ENCODE measurements around the gene METRNL.

METRNL gene

DNA sequence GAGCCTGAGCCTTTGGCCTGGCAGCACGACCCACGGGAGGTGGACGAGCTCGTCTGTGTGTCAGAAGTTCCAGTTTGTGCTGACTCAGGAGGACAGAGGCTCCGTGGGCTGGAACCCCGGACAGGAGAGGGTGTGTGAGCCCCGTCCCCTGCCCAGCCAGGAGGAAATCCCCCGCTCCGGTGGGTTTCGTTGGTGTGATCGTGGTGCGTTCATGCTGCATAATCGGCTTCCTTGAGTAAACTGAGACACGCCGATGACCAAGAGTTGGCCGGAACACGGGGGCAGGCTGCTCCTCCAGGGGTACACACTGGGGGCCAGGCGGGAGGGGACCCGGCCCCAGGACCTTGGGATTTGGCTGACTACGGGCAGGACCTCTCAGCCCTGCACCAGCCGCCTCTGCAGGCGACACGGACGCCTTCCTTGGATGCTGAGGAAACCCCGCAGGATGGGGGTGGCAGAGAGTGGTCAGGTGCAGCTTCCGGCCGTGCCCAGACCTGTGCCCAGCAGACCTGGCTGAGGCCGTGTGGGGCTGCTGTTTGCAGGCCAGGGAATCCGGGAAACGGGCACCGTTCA lies 8.5 kb downstream of the METRNL start:
- H3K4me1 ChIP-seq (ENCODE audit: control insufficient read depth, insufficient read depth, low read length) = peaks cover 10% of the 10 kb centered on the region
- H3K4me3 ChIP-seq (ENCODE audit: low read length) = no peak overlapping the region
- H3K36me3 ChIP-seq (ENCODE audit: control insufficient read depth, insufficient read depth, low read length) = peaks cover 5% of the 10 kb centered on the region
- H3K27me3 ChIP-seq (ENCODE audit: control insufficient read depth, insufficient read depth, low read length) = no peaks in the 10 kb centered on the region
- no peak overlapping the region for H3K9ac ChIP-seq (ENCODE audit: low read length)
- H3K27ac ChIP-seq (ENCODE audit: low read depth, low read length) = no peak overlapping the region

DNA sequence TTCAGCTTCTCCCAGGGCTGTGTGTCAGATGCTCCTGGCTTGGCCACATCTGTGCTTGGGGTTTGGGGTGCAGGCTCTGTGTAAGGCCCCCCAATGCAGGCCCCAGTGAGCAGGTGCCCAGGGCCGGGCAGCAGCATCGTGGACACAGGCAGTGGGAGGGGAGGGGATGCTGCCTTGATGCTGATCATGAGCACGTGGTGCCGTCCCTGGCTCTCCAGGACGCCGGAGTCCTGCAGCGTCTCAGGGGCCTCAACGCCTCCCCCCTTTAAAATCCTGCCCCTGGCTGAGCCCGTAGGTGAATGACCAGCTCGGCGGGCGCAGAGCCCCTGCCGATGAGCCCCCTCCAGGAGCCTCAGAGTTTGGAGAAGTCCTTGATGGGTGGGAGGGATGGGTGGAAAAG lies 9.0 kb downstream of the METRNL start:
- Histone ChIP-seq H3K4me1 (ENCODE audit: control insufficient read depth, insufficient read depth, low read length) (peaks cover 7% of the 10 kb centered on the region), H3K27me3 (ENCODE audit: control insufficient read depth, insufficient read depth, low read length) (no peaks in the 10 kb centered on the region), H3K36me3 (ENCODE audit: control insufficient read depth, insufficient read depth, low read length) (peaks cover 5% of the 10 kb centered on the region), H3K4me3 (ENCODE audit: low read length) (no peak overlapping the region), H3K9ac (ENCODE audit: low read length) (no peak overlapping the region), H3K27ac (ENCODE audit: low read depth, low read length) (no peak overlapping the region)

DNA sequence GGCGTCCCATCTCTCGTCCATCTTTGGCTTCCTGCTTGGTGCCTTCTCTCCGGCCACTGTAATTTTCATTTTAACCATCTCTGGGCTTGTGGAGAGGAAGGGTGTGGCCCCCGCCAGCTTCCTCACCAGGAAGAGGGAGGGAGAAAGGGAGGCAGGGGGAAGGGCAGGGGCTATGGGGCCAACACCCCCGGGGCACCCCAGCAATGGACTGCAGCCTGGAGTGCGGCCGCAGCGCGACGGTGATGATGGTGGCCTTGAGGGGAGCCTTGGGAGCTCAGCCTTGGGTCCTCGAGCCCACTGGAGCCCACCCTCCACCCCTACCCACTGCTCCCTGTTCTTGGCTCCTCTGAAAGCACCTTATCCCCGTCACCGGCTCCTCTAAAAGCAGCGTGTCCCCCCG lies 9.5 kb downstream of the METRNL start:
- Histone ChIP-seq H3K36me3 (ENCODE audit: control insufficient read depth, insufficient read depth, low read length) (peaks cover 5% of the 10 kb centered on the region), H3K27me3 (ENCODE audit: control insufficient read depth, insufficient read depth, low read length) (no peaks in the 10 kb centered on the region), H3K9ac (ENCODE audit: low read length) (no peak overlapping the region), H3K4me3 (ENCODE audit: low read length) (no peak overlapping the region), H3K4me1 (ENCODE audit: control insufficient read depth, insufficient read depth, low read length) (peaks cover 2% of the 10 kb centered on the region), H3K27ac (ENCODE audit: low read depth, low read length) (no peak overlapping the region)

DNA sequence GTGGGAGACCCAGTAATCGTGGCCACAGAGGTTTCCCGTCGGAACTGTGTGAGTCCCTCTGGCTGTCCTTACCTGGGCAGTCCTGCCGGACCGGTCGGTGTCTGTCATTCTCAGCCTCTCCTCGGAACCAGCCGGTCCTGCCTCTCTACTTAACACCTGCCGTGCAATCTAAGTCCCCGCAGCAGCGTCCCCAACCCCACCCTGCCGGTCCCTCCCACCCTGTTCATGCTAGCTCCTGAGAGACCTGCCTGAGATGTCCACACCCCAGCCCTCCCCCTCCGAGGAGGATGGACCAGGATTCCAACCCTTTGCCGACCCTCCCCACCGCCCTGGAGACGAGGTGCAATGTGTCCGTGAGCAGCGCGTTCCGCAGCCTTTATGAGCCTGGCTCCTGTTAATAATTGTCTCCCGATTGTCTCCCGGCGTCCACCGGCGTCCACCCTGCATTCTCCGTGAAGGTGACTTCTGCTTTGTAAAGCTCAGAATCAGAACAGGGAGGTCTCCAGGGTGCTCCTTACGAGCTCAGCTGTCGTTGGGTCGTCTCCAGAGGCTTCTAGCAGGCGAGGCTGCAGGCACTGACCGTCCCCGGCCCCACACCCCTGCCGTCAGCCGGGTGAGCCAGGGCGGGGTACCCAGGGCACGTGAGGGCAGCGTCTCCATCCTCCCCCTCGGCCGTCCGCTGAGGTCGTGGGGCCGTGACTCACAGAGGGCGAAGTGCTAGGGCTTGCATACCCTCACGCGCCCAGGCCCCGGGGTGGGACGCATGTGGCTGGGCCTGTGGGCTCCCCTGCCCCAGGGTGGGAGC lies 10.1 kb downstream of the METRNL start:
- Histone ChIP-seq H3K27ac (ENCODE audit: low read depth, low read length) (no peak overlapping the region), H3K9ac (ENCODE audit: low read length) (no peak overlapping the region), H3K27me3 (ENCODE audit: control insufficient read depth, insufficient read depth, low read length) (no peaks in the 10 kb centered on the region), H3K4me3 (ENCODE audit: low read length) (no peak overlapping the region), H3K4me1 (ENCODE audit: control insufficient read depth, insufficient read depth, low read length) (no peaks in the 10 kb centered on the region), H3K36me3 (ENCODE audit: control insufficient read depth, insufficient read depth, low read length) (peaks cover 10% of the 10 kb centered on the region)

DNA sequence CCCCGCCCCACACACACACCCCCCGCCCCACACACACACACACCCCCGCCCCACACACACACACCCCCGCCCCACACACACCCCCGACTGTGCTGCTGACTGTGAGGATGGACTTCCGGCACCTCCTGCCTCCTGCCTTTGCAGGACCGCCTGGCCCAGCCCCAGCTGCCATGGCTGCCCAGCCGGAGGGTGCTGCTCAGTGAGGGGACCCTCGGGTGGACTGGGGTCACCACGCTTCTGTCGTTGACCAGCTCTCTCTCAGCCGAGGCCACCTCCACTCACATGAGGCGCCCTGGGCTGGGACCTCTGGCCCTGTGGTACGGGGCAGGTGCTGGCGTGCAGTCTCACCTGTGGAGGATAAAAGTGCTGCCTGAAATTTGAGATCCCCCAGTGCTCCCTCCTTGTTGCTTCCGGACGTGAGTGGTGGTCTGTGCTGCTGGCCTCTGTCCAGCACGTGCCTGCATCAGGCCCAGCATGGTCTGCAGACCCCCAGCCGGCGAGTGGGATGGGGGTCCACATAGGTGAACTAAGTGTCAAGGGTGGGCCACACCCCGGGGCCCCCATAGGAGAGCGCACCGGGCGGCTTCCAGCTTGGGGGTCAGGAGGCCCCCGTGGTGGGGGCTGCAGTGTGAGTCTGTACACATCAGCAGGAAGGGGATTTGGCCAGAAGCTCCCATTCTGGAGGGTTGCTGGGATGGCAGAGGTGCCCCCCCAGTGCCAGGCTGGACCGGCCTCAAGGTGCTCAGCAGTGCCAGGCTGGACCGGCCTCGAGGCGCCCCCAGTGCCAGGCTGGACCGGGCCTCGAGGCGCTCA lies 11.2 kb downstream of the METRNL start:
- no peak overlapping the region for H3K9ac ChIP-seq (ENCODE audit: low read length)
- peaks cover 12% of the 10 kb centered on the region for H3K36me3 ChIP-seq (ENCODE audit: control insufficient read depth, insufficient read depth, low read length)
- H3K27ac ChIP-seq (ENCODE audit: low read depth, low read length) = no peak overlapping the region
- no peaks in the 10 kb centered on the region for H3K4me1 ChIP-seq (ENCODE audit: control insufficient read depth, insufficient read depth, low read length)
- H3K4me3 ChIP-seq (ENCODE audit: low read length) = peak overlapping the region; percentile 41
- H3K27me3 ChIP-seq (ENCODE audit: control insufficient read depth, insufficient read depth, low read length) = no peaks in the 10 kb centered on the region

DNA sequence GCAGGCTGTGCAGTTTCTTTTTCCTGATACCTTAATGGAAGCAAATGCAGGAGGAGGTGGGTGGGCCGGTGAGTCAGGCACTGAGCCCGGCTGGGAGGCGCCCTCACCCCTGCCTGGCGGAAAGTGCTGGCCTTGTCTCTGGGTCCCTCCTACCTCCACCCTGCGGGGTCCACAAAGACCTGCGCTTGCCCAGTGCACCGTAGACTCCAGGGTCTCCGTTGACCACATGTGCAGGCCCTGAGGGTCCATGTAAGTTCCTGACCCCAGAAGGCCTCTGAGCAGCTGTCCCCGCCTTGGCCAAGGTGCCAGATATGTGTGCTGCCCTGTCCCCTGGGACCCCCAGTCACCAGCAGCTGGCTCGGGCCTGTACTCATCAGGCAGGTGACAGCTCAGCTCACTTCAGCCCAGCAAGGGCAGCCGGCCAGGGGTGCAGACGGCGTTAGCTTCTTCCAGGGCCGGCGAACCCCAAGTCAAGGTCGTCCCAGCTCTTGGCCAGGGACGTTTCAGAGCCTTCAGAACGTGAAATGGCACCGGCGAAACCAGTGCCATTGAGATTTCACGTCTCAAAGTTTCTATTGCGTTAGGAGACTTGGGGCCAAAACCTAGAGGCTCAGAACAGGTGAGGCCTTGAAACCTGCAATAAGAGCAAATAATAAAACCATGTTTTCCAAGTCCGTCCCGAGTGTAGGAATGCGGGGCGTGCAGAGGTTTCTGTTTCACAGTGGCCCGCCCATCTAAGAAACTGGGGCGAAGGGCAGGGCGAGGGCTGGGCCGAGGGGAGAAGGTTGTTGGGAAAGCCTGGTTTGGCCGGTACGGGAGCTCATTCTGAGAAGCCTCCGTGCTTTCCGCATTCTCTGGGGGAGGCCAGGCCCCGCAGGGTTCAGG lies 12.1 kb downstream of the METRNL start:
- Histone ChIP-seq H3K9ac (ENCODE audit: low read length) (peak overlapping the region; percentile 45), H3K4me3 (ENCODE audit: low read length) (peak overlapping the region; percentile 34), H3K27me3 (ENCODE audit: control insufficient read depth, insufficient read depth, low read length) (no peaks in the 10 kb centered on the region), H3K27ac (ENCODE audit: low read depth, low read length) (no peak overlapping the region), H3K4me1 (ENCODE audit: control insufficient read depth, insufficient read depth, low read length) (no peaks in the 10 kb centered on the region), H3K36me3 (ENCODE audit: control insufficient read depth, insufficient read depth, low read length) (peaks cover 18% of the 10 kb centered on the region)

DNA sequence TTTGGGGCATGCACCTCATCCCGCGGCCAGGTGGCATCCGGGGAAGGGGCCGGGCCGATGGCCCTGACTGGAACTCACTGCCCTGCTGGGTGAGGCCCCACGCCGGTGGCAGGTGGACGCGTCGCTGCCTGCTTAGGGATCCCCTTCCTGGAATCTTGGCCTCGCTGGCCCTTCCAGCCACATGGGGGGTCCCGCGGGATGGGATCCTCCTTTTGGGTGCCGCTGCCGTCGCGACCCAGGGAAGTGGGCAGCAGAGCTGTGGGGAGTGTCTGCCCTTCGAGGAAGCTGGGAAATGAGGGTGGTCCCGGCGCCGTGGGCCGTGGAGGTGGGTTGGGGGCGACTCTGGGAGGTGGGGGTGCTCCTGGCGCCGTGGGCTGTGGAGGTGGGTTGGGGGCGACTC lies 12.8 kb downstream of the METRNL start:
- Histone ChIP-seq H3K4me1 (ENCODE audit: control insufficient read depth, insufficient read depth, low read length) (no peaks in the 10 kb centered on the region), H3K9ac (ENCODE audit: low read length) (no peak overlapping the region), H3K4me3 (ENCODE audit: low read length) (no peak overlapping the region), H3K27me3 (ENCODE audit: control insufficient read depth, insufficient read depth, low read length) (no peaks in the 10 kb centered on the region), H3K36me3 (ENCODE audit: control insufficient read depth, insufficient read depth, low read length) (peaks cover 18% of the 10 kb centered on the region), H3K27ac (ENCODE audit: low read depth, low read length) (no peak overlapping the region)

DNA sequence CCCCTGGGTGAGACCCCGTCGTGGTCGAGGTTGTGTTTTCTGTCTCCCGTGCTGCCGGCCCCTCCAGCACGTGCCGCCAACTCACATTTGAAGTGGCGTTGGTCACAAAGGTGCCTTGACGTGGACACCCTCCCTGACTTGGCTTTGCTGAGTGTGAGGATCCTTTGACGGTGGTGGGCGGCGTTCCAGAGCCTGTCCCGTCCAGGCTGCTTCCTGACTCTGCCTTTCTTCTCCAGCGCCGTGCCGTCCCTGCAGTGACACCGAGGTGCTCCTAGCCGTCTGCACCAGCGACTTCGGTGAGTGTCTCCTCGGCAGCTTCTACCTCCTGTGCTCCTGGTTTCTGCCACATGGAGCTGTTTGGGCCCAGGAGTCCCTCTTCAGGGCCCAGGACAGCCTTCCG lies 13.5 kb downstream of the METRNL start:
- Histone ChIP-seq H3K4me3 (ENCODE audit: low read length) (no peak overlapping the region), H3K27ac (ENCODE audit: low read depth, low read length) (no peak overlapping the region), H3K27me3 (ENCODE audit: control insufficient read depth, insufficient read depth, low read length) (no peaks in the 10 kb centered on the region), H3K9ac (ENCODE audit: low read length) (no peak overlapping the region), H3K36me3 (ENCODE audit: control insufficient read depth, insufficient read depth, low read length) (peaks cover 18% of the 10 kb centered on the region), H3K4me1 (ENCODE audit: control insufficient read depth, insufficient read depth, low read length) (no peaks in the 10 kb centered on the region)

DNA sequence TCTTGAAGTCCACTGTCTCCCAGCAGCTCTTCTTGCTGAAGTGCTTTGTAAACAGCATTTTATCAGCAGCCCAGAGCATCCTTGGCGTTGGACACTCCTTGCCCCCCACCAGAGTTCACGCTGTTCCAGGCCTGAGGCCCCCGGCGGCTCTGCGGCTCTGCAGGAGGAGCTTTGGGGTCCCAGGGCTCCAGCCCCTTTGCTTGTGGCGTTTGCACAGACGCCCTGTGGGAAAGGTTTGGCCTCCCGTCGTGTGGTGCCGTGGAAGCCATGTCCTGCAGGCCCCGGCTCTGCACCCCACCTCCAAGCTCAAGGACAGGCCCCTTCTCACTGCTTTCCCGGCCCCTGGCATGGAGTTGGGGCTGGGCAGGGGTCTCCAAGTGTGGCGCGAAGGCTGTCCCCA lies 14.1 kb downstream of the METRNL start:
- Histone ChIP-seq H3K4me3 (ENCODE audit: low read length) (no peak overlapping the region), H3K27ac (ENCODE audit: low read depth, low read length) (no peak overlapping the region), H3K9ac (ENCODE audit: low read length) (no peak overlapping the region), H3K4me1 (ENCODE audit: control insufficient read depth, insufficient read depth, low read length) (no peaks in the 10 kb centered on the region), H3K27me3 (ENCODE audit: control insufficient read depth, insufficient read depth, low read length) (no peaks in the 10 kb centered on the region), H3K36me3 (ENCODE audit: control insufficient read depth, insufficient read depth, low read length) (peaks cover 13% of the 10 kb centered on the region)

DNA sequence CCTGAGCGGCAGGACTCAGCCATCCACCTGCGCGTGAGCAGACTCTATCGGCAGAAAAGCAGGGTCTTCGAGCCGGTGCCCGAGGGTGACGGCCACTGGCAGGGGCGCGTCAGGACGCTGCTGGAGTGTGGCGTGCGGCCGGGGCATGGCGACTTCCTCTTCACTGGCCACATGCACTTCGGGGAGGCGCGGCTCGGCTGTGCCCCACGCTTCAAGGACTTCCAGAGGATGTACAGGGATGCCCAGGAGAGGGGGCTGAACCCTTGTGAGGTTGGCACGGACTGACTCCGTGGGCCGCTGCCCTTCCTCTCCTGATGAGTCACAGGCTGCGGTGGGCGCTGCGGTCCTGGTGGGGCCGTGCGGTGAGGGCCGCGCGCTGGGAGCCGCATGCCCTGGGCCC lies 14.9 kb downstream of the METRNL start:
- no peaks in the 10 kb centered on the region for H3K27me3 ChIP-seq (ENCODE audit: control insufficient read depth, insufficient read depth, low read length)
- no peak overlapping the region for H3K4me3 ChIP-seq (ENCODE audit: low read length)
- peaks cover 13% of the 10 kb centered on the region for H3K36me3 ChIP-seq (ENCODE audit: control insufficient read depth, insufficient read depth, low read length)
- no peak overlapping the region for H3K27ac ChIP-seq (ENCODE audit: low read depth, low read length)
- no peak overlapping the region for H3K9ac ChIP-seq (ENCODE audit: low read length)
- no peaks in the 10 kb centered on the region for H3K4me1 ChIP-seq (ENCODE audit: control insufficient read depth, insufficient read depth, low read length)

DNA sequence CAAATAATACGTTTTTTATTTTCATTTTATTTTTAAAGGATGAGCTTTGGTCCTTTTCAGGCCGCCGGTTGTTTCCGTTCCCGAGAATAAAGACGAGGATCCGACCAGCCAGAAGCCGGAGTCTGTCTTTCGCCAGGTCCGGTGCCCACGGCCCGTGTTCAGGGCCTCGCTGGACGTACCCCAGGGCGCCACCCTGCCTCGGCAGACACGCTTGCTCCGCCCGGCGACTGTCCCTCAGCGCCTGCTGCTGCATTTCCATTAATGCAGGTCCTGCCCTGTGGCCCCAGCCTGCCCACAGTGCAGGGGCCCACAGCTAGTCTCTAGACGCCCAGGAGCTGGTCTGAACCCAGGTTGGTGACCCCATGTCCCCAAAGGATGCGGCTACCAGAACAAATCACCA lies 15.6 kb downstream of the METRNL start:
- H3K36me3 ChIP-seq (ENCODE audit: control insufficient read depth, insufficient read depth, low read length) = peaks cover 13% of the 10 kb centered on the region
- no peak overlapping the region for H3K27ac ChIP-seq (ENCODE audit: low read depth, low read length)
- H3K9ac ChIP-seq (ENCODE audit: low read length) = no peak overlapping the region
- H3K4me3 ChIP-seq (ENCODE audit: low read length) = no peak overlapping the region
- H3K27me3 ChIP-seq (ENCODE audit: control insufficient read depth, insufficient read depth, low read length) = no peaks in the 10 kb centered on the region
- peaks cover 4% of the 10 kb centered on the region for H3K4me1 ChIP-seq (ENCODE audit: control insufficient read depth, insufficient read depth, low read length)

Measured in rectal smooth muscle tissue (tissue), 1 donor.